ENCODE measurements around the gene GLYAT.

Gene GLYAT

GRCh38 chr11:58676563-58677135 is 55.1 kb downstream of the GLYAT start:
- no peak for DNase-seq (ENCODE audit: low spot score)

- peak; percentile 75 for DNase-seq (ENCODE audit: low spot score)
Measured at GRCh38 chr11:58675334-58676155, 56.2 kb downstream of the GLYAT start.

- no peak for DNase-seq (ENCODE audit: low spot score)
Measured at GRCh38 chr11:58674609-58675008, 57.1 kb downstream of the GLYAT start.

GRCh38 chr11:58671983-58672633 is 59.6 kb downstream of the GLYAT start:
- DNase-seq (ENCODE audit: low spot score): no peak

GRCh38 chr11:58659910-58660570 is 71.7 kb downstream of the GLYAT start:
- no peak for DNase-seq (ENCODE audit: low spot score)

- no peak for DNase-seq (ENCODE audit: low spot score)
Measured at GRCh38 chr11:58659404-58659803, 72.3 kb downstream of the GLYAT start.

Measured in CD4-positive, alpha-beta T cell treated with Interleukin-15 for 4 hours (primary cell).